T-helper 2 cell (primary cell): ENCODE results near the gene DST.
"Not testable (repeated sequence)": the region's sequence is repeated elsewhere in the genome, so short reads cannot be mapped to it uniquely, and the experiment has no call there.

Experiments
- DNase-seq, 5 experiments: peaks; one replicate each; pipeline versions ENCODE4 v3.0.0 to v3.0.0-alpha.2; 2012 to 2022

DST gene

DNA sequence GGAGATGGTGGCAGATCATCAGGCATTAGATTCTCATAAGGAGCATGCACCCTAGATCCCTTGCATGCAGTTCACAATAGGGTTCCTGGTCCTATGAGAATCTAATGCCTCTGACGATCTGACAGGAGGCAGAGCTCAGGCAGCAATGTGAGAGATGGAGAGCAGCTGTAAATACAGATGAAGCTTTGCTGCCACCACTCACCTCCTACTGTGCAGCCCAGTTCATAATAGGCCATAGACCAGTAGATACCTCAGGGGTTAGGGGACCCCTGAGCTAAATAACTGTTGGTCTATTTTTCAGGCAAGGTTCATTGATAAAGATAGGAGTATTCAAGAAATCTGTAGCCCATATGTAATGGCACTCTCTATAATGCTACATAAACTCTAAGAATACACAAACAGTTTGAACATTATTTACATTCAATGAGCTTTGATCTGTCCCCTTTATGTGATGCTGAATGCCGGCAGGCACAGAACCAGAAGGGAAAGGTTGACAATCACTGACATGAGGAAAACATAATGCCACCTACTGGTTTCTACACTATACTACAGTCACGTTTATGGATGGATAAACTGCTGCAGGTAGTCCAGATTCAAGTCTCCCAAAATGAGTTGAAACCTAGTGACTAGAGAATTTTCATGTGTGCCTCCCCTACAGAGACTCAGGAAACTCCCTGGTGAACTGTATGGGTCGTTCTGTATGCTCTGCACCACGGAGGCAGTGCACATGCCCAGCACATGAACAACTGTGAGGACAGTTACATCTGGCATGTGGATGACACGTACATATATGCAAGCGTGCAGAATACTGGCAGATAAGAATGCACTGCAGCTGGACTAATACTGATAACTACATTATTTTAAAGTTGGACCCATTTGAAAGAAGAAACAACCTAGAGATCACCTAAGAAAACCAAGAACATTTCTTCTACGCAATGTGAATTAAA is 72.0 kb downstream of the DST start:
- peak in 1 of 5 experiments; percentile 38 for DNase-seq

- no peak for DNase-seq
Measured at GRCh38 chr6:56567501-56567900, 75.2 kb downstream of the DST start.

DNA sequence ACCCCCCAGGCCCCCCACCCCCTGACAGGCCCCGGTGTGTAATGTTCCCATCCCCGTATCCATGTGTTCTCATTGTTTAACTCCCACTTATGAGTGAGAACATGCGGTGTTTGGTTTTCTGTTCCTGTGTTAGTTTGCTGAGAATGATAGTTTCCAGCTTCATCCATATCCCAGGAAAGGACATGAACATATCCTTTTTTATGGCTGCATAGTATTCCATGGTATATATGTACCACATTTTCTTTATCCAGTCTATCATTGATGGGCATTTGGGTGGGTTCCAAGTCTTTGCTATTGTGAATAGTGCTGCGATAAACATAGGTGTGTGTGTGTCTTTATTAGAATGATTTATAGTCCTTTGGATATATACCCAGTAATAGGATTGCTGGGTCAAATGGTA is 80.0 kb downstream of the DST start:
- DNase-seq = not testable (repeated sequence)

DNA sequence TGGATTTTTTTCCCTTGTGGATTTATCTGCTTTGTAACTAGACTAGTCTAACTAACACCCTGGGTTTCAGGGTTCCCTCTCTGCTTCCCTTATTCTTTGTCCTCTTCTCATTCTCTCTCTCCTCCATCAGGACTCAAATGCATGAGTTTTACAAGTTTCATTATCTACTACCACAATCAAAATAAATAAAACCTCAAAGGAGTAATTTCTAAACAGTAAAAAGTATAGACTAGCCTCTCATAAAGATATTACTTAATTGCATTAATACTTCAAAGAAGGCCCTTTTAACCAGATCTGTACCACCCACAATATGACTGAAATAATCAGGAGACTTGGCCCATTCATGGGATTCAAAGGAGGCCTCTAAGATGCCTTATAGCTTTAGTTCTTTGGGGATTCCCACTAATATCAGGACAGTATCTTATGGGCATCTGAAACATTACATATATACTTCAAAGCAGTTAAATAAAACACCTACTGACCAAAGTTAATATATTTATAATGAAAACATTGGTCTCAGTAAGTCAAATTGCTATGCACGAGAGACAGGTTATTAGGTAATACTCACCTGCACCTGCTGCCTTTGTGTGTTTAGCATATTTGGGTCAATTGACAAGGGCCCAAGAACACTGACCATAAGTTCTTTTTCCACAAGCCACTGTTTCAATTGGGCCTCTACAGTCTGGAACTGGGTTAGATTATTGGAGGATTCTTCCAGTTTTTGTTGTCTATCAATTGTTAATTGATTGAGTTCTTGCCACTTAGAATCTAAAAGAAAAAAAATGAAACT is 85.7 kb downstream of the DST start:
- no peak for DNase-seq

DNA sequence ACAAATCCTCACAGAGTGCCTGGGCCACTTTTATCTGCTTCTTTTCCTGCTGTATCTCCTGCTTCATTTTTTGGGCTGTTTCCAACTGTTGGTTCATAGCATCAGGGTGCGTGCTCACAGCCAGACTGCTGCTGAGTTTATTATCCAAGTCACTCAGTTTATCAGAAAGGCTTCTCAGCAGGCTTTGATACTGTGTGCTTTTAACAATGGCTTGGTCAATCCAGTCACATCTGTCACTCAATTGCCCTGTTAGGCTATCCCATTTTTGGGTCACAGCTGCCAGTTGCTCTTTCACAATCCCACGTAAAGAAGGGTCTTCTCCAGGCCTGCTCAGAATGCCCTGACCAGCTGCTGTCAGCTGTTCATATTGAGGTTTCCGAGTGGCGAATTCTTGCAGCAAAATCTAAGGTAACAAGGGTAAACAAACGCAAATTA is 87.2 kb downstream of the DST start:
- DNase-seq = no peak

DNA sequence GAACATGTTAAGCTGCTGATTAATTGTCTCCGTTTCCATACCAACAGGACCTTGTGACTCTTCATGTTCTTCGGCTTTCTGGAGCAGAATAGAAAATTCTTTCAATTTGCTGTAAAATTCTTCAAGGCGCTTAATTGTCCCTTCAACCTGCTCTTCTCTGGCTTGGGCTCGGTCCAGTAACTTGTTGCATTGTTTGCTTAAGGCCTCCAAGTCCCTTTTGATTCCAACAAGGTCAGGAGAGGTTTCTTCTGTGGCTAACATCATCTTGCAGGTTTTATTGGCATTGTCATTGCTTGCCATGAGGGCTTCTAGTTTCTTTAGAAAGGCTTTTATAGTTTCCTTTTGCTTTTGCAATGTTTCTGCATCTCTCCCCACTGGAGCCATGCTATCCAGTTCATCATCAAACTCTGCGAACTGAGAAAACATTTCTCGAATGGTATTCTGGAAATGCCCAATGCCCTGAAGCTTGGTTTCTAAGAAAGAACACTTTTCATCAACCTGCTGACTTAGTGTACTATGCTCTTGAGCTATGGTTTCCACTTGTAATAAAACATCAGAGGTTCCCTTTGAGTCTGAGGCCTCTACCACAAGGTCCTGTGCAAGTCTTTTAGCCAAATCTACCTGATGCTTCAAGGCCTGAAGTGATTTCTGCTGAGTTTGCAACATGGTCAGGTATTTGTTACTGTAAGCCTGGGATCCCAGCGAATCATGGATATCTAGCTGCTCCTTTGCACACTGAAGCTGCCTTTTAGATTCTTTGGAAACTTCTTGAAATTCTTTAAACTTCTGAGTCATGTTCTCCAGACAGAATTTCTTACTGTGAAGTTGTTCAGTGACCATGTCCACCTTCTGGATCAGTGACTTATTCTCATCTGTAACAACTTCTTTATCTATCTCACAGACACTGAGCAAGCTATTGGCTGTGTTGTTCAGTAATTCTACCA is 90.2 kb downstream of the DST start:
- no peak for DNase-seq

GRCh38 chr6:56551409-56552120 is 91.1 kb downstream of the DST start:
- DNase-seq = no peak

DNA sequence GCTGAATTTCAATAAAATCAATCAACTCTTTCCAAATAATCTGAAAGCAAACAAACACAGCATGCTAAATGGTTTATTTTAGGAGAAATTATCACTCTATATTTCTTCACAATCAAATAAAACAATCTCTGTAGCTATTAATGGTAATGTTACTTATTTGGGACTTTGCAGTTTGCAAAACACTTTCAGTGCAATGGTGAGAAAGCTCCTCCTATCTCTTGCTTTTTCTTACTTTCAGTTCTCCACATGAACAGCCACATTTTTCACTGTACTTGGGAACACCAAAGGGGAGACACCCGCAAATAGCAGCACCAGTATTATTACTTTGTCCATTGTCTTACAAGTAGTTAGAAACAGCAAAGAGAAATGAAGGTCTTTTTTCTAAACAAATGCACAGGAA is 92.4 kb downstream of the DST start:
- DNase-seq = no peak

DNA sequence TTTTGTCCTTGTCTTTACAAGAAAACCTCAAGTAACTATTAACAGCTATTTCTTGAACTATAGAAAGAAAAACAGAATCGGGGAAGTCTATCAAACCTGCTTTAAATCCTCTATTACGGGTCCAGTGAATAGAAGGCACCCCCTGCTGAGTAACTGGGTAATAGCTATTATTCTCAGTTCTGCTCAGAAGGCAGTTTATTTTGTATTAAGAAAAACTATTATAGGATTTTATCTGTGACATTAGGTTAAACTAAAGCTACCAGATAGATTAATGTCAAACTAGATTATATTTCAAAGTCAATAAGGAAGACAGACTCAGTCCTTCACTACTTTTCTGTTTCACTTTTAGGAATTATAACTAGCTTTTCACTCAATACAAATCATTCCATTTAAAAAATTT is 93.7 kb downstream of the DST start:
- DNase-seq = no peak

DNA sequence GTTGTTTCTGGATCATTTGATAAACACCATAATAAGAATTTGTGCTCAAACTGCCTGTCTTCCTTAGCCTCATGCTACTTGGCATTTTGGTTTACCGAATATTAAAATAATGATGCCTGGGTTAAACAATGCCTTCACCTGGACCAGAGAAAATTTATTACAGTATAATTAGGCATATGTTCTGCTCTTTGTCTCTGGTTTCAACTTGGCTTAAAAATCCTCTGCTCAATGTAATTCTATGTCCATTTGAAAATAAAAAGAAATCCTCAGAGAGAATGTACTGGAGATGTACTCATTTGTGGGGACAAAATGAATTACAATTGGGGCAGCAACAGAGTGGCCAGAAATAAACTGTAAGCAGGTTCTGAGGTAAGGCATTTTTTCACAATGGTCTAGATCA is 95.0 kb downstream of the DST start:
- no peak for DNase-seq

DNA sequence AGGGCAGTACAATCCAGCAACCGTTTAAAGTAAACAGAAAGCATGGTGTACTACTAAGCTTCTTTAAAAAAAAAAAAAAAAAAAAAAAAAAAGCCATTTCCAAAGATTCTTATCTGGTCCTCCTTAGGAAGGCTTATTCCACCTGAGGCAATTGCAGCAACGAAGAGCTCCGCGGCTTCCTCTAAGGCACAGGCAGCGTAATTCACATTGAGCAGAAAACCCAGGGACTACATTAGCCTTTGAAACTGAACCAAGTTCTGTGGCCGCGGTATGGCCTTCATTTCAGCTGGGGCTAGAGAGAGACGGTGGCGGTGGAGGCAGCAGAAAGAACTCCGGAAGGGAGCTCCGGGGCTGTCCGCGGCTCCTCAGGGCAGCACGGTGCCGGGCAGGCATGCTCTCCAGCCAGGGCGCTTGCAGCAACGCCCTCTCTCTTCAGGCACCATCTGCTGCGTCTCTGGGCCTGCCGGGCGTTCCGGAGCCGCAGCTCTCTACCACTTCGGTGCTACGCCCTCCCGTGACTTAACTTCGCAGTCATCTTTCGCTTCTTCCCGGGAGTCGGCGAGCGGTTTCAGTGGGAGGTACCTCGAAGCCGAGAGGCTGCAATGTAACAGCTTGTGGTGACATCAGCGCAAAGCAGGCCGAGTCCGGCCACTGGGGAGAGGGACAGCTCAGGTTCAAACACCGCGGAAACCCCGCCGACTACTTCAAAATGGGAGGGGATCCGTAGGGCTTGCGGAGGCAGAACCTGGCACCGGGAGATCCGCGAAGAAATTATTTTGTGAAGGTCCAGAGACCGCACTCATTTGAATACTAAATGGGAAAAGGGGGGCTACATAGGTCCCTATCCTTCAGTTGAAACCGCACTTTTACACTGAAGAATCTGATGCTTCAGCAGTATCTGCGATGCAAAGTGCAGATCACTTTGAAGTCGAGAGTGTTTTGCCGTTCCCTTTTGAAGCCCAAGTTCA is 100.0 kb downstream of the DST start:
- DNase-seq = peak; percentile 7 to 86 (median 25)

DNA sequence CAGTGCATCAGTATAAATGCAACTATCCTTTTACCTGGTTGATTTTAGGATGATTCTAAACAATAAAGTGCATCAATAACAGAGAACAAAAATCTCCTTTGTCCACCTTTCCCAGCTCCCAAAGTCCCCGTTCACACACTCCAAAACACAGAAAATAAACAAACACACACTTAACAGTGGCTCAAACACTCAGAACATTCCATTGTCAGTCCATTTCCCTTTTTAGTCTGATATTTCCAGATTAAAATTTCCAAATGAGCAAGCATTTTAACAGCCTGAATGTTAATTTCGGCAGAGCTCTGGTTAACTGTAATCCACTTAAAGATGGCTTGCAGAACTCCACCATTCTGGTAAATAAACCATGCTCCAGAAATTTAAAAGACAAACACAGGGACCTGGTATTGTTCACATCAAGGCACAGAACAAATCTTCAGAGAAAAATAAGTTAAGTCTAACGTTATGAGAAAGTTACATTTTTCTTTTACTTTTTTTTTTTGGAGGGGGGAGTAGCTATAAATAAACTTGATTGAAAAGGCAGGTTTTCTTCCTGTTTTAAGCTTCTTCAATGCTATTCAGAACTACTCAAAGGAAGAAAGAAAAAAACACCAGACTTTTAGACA is 100.8 kb downstream of the DST start:
- DNase-seq = no peak

DNA sequence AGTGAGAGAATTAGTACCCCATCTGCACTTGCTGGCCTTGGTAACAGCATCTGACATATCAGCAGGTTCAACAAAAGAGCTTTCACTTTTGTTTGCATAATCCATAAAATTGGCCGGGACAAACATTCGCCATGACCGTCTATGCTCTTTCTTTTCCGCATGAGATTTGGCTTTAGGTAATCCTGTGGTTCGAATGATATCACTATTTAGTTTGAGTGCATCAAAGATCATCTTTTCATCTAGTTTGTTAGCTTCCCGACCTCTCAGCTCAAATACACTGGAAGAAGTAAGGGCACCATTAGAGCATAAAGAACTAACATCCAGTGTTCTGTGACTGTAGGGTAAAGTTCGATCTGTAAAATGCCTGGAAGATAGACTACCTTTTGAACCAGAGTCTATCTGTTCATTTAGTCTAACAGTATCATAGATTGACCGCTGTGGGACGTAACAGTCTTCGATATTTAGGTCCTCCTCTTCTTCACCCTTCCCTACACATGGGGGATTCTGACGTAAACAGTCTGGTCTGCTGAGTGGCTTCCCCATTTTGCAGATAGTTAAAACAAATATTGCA is 101.6 kb downstream of the DST start:
- no peak for DNase-seq

DNA sequence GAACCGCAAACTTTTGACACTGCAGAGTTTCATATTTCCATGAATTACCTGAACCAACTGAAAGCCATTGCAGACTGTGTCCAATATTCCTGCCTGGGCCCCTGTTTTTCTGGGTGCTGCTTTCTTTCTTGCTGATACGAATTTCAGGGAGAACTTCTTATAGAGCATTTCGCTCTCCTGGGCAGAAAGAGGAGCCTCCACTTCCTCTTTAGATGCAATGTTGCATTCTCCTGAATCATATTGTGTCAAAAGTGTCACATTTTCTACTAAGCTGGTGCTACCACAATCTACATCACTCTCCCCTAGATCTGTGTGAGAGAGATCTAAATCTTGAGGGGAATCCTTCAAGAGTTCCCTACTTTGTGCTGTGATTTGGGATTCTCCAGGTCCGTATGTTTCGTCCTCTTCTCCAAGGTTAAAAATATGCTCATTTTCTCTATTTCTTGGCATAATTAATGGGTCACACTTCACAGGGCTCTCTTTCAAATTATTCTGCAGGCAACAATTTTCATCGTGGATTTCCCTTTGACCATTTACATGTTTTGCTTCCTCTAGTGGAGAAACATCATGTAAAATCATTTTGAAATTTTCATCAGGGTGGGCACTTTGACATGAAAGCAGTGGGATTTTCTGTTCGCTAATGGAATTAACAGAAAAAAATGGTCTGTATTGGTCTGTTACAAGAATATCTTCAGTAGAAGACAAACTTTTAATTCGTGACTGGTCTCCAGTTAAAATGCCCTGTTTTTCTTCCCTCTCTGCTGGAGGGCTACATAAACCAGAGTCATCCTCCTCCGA is 102.3 kb downstream of the DST start:
- no peak for DNase-seq

DNA sequence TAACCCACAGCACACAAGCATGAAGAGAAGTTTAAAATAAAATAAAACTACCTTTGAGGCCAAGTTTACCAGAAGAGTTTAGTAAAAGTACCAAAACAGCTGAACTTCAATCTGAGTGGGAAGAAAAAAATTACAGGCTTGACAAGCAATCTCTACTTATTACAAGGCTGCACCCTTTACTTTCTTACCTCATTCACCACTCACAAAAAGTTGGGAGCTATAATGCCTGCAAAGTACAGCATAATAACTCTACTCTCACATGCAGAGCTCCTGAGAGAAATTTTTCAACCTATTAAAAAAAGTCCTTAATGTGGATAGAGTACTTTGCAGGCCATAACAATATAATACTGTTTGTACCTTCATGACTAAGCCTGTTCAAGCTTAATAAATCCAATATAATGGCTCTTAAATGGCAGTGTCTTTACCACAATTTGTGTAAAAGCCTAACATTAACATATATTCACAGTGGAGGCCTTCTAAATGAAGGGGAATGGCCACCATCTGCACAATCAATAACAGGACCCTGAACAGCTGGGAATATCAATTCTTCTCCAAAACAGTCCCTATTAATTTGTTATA is 103.1 kb downstream of the DST start:
- DNase-seq = no peak

GRCh38 chr6:56538851-56539250 is 103.8 kb downstream of the DST start:
- no peak for DNase-seq

GRCh38 chr6:56537223-56537770 is 105.4 kb downstream of the DST start:
- DNase-seq = no peak

- no peak for DNase-seq
Measured at GRCh38 chr6:56536536-56536935, 106.2 kb downstream of the DST start.
